K562 (cell line): Measurements from ENCODE around the gene HIF1A. TPM values are rescaled to one million over a fixed set of nuclear protein-coding genes. Genes with fewer than 3 reads are reported as not detected.

ENCODE experiments used
- ATAC-seq: fragments of 200-7000 bp; cut with Tn5 transposase; 3 replicates; pipeline ENCODE4 v1.9.1; 2020; ENCODE audit warnings: moderate library complexity
- BruUV-seq: library from RNA; stranded (reverse); fragments of 400-500 nt; replicated peaks from 2 replicates; lab custom pipeline; 2021; lab: Mats Ljungman, UMichigan
- CTCF ChIA-PET: fragments of 300-600 bp; formaldehyde crosslinking; extraction: SDS; loops from one replicate; lab custom pipeline; 2021; ENCODE audit warnings: low intra/inter-chr PET ratio; lab: Yijun Ruan, JAX
- POLR2A ChIA-PET: fragments of 300-600, 350-650 bp; sonication (Branson Sonifier 250); formaldehyde crosslinking; extraction: SDS; loops from one replicate; lab custom pipeline; 2021; ENCODE audit warnings: antibody characterized with exemption, inconsistent platforms; lab: Yijun Ruan, JAX
- DNase-seq, 4 experiments: peaks; one replicate each; pipeline versions ENCODE4 v3.0.0 to v3.0.0-alpha.2; 2011 to 2018; ENCODE audit warnings: low spot score in 3 of 4, mixed read lengths in 3 of 4; ENCODE audit errors: extremely low read depth in 1 of 4
- FAIRE-seq: peaks from 2 replicates; lab custom pipeline; 2011; peaks lifted over from hg19 to GRCh38; lab: Jason Lieb, UNC
- H2AFZ ChIP-seq: 2 replicates; pipeline ENCODE4 v1.6.0; 2011; ENCODE audit warnings: low read depth, low read length, control low read depth, inconsistent platforms
- H3K27ac ChIP-seq: fragments of 200-600 bp; 3 replicates; pipeline ENCODE4 v1.8.0; 2011; ENCODE audit warnings: low read depth, mild to moderate bottlenecking, control low read depth, inconsistent platforms, low read length, moderate library complexity, mixed read lengths; ENCODE audit errors: extremely low read depth
- H3K27me3 ChIP-seq, 2 experiments: fragments of 300-600 bp in 1 of 2; 2 replicates in 1 of 2; 3 replicates in 1 of 2; pipeline versions ENCODE4 v1.6.0 to v1.8.0; 2011; ENCODE audit warnings: inconsistent platforms in 2 of 2, low read length in 2 of 2, mild to moderate bottlenecking in 1 of 2, mixed read lengths in 1 of 2, moderate library complexity in 1 of 2; ENCODE audit not compliant: control insufficient read depth in 2 of 2, insufficient read depth in 2 of 2
- H3K36me3 ChIP-seq: fragments of 300-600 bp; 3 replicates; pipeline ENCODE4 v1.8.0; 2011; ENCODE audit warnings: mild to moderate bottlenecking, low read length, inconsistent platforms; ENCODE audit not compliant: control insufficient read depth, insufficient read depth
- H3K4me1 ChIP-seq, 2 experiments: fragments of 200-600 bp in 1 of 2; replicated peaks in 1 of 2; 2 replicates in 1 of 2; 3 replicates in 1 of 2; pipeline versions ENCODE4 v1.5.1 to v1.8.0; 2011; ENCODE audit warnings: inconsistent platforms in 2 of 2, low read length in 2 of 2, mild to moderate bottlenecking in 1 of 2, mixed read lengths in 1 of 2, moderate library complexity in 1 of 2; ENCODE audit not compliant: control insufficient read depth in 2 of 2, insufficient read depth in 2 of 2
- H3K4me2 ChIP-seq: 2 replicates; pipeline ENCODE4 v1.6.1; 2011; ENCODE audit warnings: low read length, control low read depth, inconsistent platforms, mixed read lengths; ENCODE audit not compliant: insufficient read depth
- H3K4me3 ChIP-seq: fragments of 200-600 bp; sonication (generic), shearing (Covaris generic); 2 replicates; pipeline ENCODE4 v1.5.1; 2016; ENCODE audit warnings: control low read depth, inconsistent platforms
- H3K79me2 ChIP-seq: fragments of 200-600 bp; 3 replicates; pipeline ENCODE4 v1.8.0; 2011; ENCODE audit warnings: low read length, inconsistent platforms; ENCODE audit not compliant: control insufficient read depth, insufficient read depth
- H3K9ac ChIP-seq, 2 experiments: 2 replicates each; pipeline versions ENCODE4 v1.6.0 to v1.6.1; 2011; ENCODE audit warnings: low read depth in 2 of 2, low read length in 2 of 2, control low read depth in 1 of 2, inconsistent platforms in 1 of 2, mild to moderate bottlenecking in 1 of 2, mixed read lengths in 1 of 2; ENCODE audit not compliant: insufficient read depth in 1 of 2
- H3K9me1 ChIP-seq: one replicate; pipeline ENCODE4 v1.6.0; 2011; ENCODE audit warnings: inconsistent platforms, mild to moderate bottlenecking, low read length, moderate library complexity; ENCODE audit not compliant: control insufficient read depth, insufficient read depth
- H3K9me3 ChIP-seq: replicated peaks from 2 replicates; pipeline ENCODE4 v1.5.1; 2011; ENCODE audit warnings: low read depth, low read length, inconsistent platforms; ENCODE audit not compliant: control insufficient read depth, insufficient read depth
- H4K20me1 ChIP-seq: replicated peaks from 2 replicates; pipeline ENCODE4 v1.6.1; 2011; ENCODE audit warnings: low read length, inconsistent platforms, mixed read lengths; ENCODE audit not compliant: control insufficient read depth, insufficient read depth
- FOXK2 ChIP-seq, 2 experiments: fragments of 450-650 bp; IDR thresholded peaks in 1 of 2; conservative IDR thresholded peaks in 1 of 2; 2 replicates each; pipeline ENCODE4 v1.6.1; 2016; ENCODE audit warnings: low read depth in 2 of 2, mild to moderate bottlenecking in 1 of 2
- WGBS: fragments of 100-300 bp; shearing (Covaris generic); methylation state at CpG from one replicate; pipeline ENCODE4 v1.1.6; 2016; ENCODE audit warnings: low coverage, mixed read lengths; ENCODE audit not compliant: insufficient coverage; ENCODE audit errors: missing lambda C conversion rate; 5-methylcytosine and 5-hydroxymethylcytosine counted together
- in situ Hi-C: fragments of 300-500 bp; cut with MboI; formaldehyde crosslinking; loops from 4 replicates; pipeline ENCODE4 v1.15.0; 2018; ENCODE audit warnings: inconsistent platforms, mixed read lengths
- intact Hi-C: fragments of 100-400 bp; cut with micrococcal nuclease; formaldehyde crosslinking; loops from 2 replicates; pipeline ENCODE4 v1.14.2; 2022
- polyA plus RNA-seq, 8 experiments: library from polyadenylated mRNA; depleted of rRNA in 4 of 8; stranded (reverse) in 5 of 8; unstranded in 3 of 8; fragments of >200 nt; fragmentation: Nextera tagmentation in 2 of 8; fragmentation: Illumina TruSeq in 1 of 8; extraction: Ambion mirVana in 2 of 8; extraction: Trizol in 1 of 8; gene quantifications; 2 replicates each; pipeline versions ENCODE4 v1.2.1 to v1.2.3, GENCODE V29; 2011 to 2014; ENCODE audit warnings: inconsistent platforms in 1 of 8, missing spikeins in 1 of 8
- total RNA-seq, 7 experiments: library from RNA; depleted of rRNA in 6 of 7; stranded (reverse); fragments of >200 nt in 6 of 7; fragmentation: Illumina TruSeq in 2 of 7; extraction: Trizol in 2 of 7; gene quantifications; 2 replicates each; pipeline versions ENCODE4 v1.2.1 to v1.2.3, GENCODE V29; 2011 to 2021; ENCODE audit warnings: low replicate concordance in 1 of 7
- TF ChIP-seq, protein P1 (sequence below): fragments of 450-650 bp; IDR thresholded peaks from 2 replicates; pipeline ENCODE4 v1.6.1; 2018; ENCODE audit not compliant: partially characterized antibody

The HIF1A gene
- total and polyA plus RNA-seq, 9 of the 15 experiments (the other 6 are each of a cell fraction or from before 2014, with no cell fraction given), result 5.9 to 35.3 (median 24.2) TPM

GRCh38 chr14:61756135-61756534 lies 60.8 kb downstream of the HIF1A start:
- ATAC-seq, result no peak
- Histone ChIP-seq H3K27me3 (no peaks in the 10 kb centered on the region), H3K27ac (no peak overlapping the region), H3K4me2 (no peak overlapping the region), H3K79me2 (no peaks in the 10 kb centered on the region; the same call in 2 of the 3 replicates), H3K36me3 (no peaks in the 10 kb centered on the region), H3K9me1 (no peaks in the 10 kb centered on the region), H3K4me3 (no peak overlapping the region), H3K4me1 (peaks cover 2 to 13% of the 10 kb centered on the region in 2 experiments; a peak in 3 of 5 replicates), H2AFZ (no peak overlapping the region), H3K9me3 (no peaks in the 10 kb centered on the region), H3K9ac (no peak overlapping the region), H4K20me1 (no peaks in the 10 kb centered on the region)
- CTCF ChIA-PET, result no interaction called here
- no peak for TF ChIP-seq FOXK2 (conservative IDR thresholded peaks at IDR 0.05 in 1 of 2, IDR thresholded peaks at IDR 0.05 in 1 of 2; ENCODE audit: low read depth in 2 of 2)
- TF ChIP-seq, protein P1, sequence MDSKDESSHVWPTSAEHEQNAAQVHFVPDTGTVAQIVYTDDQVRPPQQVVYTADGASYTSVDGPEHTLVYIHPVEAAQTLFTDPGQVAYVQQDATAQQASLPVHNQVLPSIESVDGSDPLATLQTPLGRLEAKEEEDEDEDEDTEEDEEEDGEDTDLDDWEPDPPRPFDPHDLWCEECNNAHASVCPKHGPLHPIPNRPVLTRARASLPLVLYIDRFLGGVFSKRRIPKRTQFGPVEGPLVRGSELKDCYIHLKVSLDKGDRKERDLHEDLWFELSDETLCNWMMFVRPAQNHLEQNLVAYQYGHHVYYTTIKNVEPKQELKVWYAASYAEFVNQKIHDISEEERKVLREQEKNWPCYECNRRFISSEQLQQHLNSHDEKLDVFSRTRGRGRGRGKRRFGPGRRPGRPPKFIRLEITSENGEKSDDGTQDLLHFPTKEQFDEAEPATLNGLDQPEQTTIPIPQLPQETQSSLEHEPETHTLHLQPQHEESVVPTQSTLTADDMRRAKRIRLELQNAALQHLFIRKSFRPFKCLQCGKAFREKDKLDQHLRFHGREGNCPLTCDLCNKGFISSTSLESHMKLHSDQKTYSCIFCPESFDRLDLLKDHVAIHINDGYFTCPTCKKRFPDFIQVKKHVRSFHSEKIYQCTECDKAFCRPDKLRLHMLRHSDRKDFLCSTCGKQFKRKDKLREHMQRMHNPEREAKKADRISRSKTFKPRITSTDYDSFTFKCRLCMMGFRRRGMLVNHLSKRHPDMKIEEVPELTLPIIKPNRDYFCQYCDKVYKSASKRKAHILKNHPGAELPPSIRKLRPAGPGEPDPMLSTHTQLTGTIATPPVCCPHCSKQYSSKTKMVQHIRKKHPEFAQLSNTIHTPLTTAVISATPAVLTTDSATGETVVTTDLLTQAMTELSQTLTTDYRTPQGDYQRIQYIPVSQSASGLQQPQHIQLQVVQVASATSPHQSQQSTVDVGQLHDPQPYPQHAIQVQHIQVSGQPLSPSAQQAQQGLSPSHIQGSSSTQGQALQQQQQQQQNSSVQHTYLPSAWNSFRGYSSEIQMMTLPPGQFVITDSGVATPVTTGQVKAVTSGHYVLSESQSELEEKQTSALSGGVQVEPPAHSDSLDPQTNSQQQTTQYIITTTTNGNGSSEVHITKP, result peak; percentile 48
- no peak for DNase-seq
- POLR2A ChIA-PET, result no interaction called here
- no TSS peak for BruUV-seq
- intact Hi-C loops, result no loop called here
- in situ Hi-C loops, result no loop called here
- 23% methylated on average over 2 of the region's 2 CpGs for WGBS
- no peak for FAIRE-seq
